22Rv1 (cell line): ENCODE results near the gene TWF1.

Source experiments
- CTCF ChIP-seq: fragments of 450-650 bp; IDR thresholded peaks from 2 replicates; pipeline ENCODE4 v1.5.1; 2017; ENCODE audit warnings: mild to moderate bottlenecking
- ZFX ChIP-seq: fragments of 450-650 bp; IDR thresholded peaks from 2 replicates; pipeline ENCODE4 v1.6.1; 2017; ENCODE audit warnings: antibody characterized with exemption, borderline replicate concordance

- TF ChIP-seq CTCF (no peak), ZFX (no peak)
Observed at GRCh38 chr12:43836475-43836989, 30.4 kb upstream of the TWF1 start.
